Measurements from ENCODE around the gene SLC48A1.
A peak's percentile ranks its signal among the peaks of the same experiment; 100 is the strongest.

Gene SLC48A1

GRCh38 chr12:47752552-47752951 is 20.5 kb upstream of the SLC48A1 start:
- TF ChIP-seq OSR1 (CRISPR knock-in tag; IDR thresholded peaks at IDR 0.05) = no peak
- TF ChIP-seq RARB (CRISPR knock-in tag; IDR thresholded peaks at IDR 0.05) = no peak
- TF ChIP-seq ZNF8 (CRISPR knock-in tag; IDR thresholded peaks at IDR 0.05) = no peak
- TF ChIP-seq PATZ1 (CRISPR knock-in tag; IDR thresholded peaks at IDR 0.05; ENCODE audit: borderline replicate concordance) = no peak
- TF ChIP-seq ESRRG (CRISPR knock-in tag; IDR thresholded peaks at IDR 0.05) = no peak
- no peak for TF ChIP-seq CSDC2 (CRISPR knock-in tag; IDR thresholded peaks at IDR 0.05)
- TF ChIP-seq TSHZ2 (CRISPR knock-in tag; IDR thresholded peaks at IDR 0.05) = no peak
- no peak for TF ChIP-seq TCF4 (CRISPR knock-in tag; IDR thresholded peaks at IDR 0.05; ENCODE audit: borderline replicate concordance)
- TF ChIP-seq ZC3H10 (CRISPR knock-in tag; IDR thresholded peaks at IDR 0.05) = no peak
- no peak for TF ChIP-seq CSRNP3 (CRISPR knock-in tag; IDR thresholded peaks at IDR 0.05)
- no peak for TF ChIP-seq ZNF70 (CRISPR knock-in tag; IDR thresholded peaks at IDR 0.05)
- TF ChIP-seq ZFP3 (CRISPR knock-in tag; IDR thresholded peaks at IDR 0.05) = no peak
- TF ChIP-seq TOX (CRISPR knock-in tag; IDR thresholded peaks at IDR 0.05; ENCODE audit: borderline replicate concordance) = no peak
- no peak for TF ChIP-seq ISL1 (CRISPR knock-in tag; IDR thresholded peaks at IDR 0.05)
- TF ChIP-seq CREB5 (CRISPR knock-in tag; IDR thresholded peaks at IDR 0.05; ENCODE audit: low read depth) = no peak
- TF ChIP-seq ARNTL (CRISPR knock-in tag; IDR thresholded peaks at IDR 0.05; ENCODE audit: borderline replicate concordance, low read depth) = no peak
- ATAC-seq = peak; percentile 29; the same call in 2 of the 3 replicates

- TF ChIP-seq TCF4 (CRISPR knock-in tag; IDR thresholded peaks at IDR 0.05; ENCODE audit: borderline replicate concordance) (peak; percentile 20; the same call in 1 of the 2 replicates), CSRNP3 (CRISPR knock-in tag; IDR thresholded peaks at IDR 0.05) (no peak)
- peak; percentile 49 for ATAC-seq
Measured at GRCh38 chr12:47753021-47754001, 19.7 kb upstream of the SLC48A1 start.

- ATAC-seq = no peak
- no peak for TF ChIP-seq ARNTL (CRISPR knock-in tag; IDR thresholded peaks at IDR 0.05; ENCODE audit: borderline replicate concordance, low read depth)
- no peak for TF ChIP-seq ZC3H10 (CRISPR knock-in tag; IDR thresholded peaks at IDR 0.05)
- TF ChIP-seq PATZ1 (CRISPR knock-in tag; IDR thresholded peaks at IDR 0.05; ENCODE audit: borderline replicate concordance) = no peak
- no peak for TF ChIP-seq ZNF565 (CRISPR knock-in tag; conservative IDR thresholded peaks at IDR 0.05; ENCODE audit: low read depth)
- TF ChIP-seq ISL1 (CRISPR knock-in tag; IDR thresholded peaks at IDR 0.05) = no peak
- TF ChIP-seq ESRRG (CRISPR knock-in tag; IDR thresholded peaks at IDR 0.05) = no peak
- no peak for TF ChIP-seq ZNF70 (CRISPR knock-in tag; IDR thresholded peaks at IDR 0.05)
- no peak for TF ChIP-seq TCF4 (CRISPR knock-in tag; IDR thresholded peaks at IDR 0.05; ENCODE audit: borderline replicate concordance)
- TF ChIP-seq SNAI2 (CRISPR knock-in tag; IDR thresholded peaks at IDR 0.05) = no peak
- TF ChIP-seq CSRNP3 (CRISPR knock-in tag; IDR thresholded peaks at IDR 0.05) = no peak
- no peak for TF ChIP-seq PPARA (CRISPR knock-in tag; IDR thresholded peaks at IDR 0.05; ENCODE audit: borderline replicate concordance)
- no peak for TF ChIP-seq CSDC2 (CRISPR knock-in tag; IDR thresholded peaks at IDR 0.05)
- TF ChIP-seq GLIS3 (CRISPR knock-in tag; IDR thresholded peaks at IDR 0.05) = no peak
- TF ChIP-seq RARB (CRISPR knock-in tag; IDR thresholded peaks at IDR 0.05) = no peak
Measured at GRCh38 chr12:47754126-47754525, 18.9 kb upstream of the SLC48A1 start.

Data from SK-N-SH treated with all-trans-retinoic acid at 6 μM for 48 hours (cell line).